GM12878 (cell line): Measurements from ENCODE around the gene SCNN1A. TPM values are rescaled to one million over a fixed set of nuclear protein-coding genes. Genes with fewer than 3 reads are reported as not detected.

Experiments used
- BACH1 ChIP-seq: fragments of 450-650 bp; IDR thresholded peaks from 2 replicates; pipeline ENCODE4 v1.6.1; 2017; ENCODE audit warnings: mild to moderate bottlenecking, borderline replicate concordance
- BMI1 ChIP-seq: fragments of 450-650 bp; IDR thresholded peaks from 2 replicates; pipeline ENCODE4 v1.6.1; 2016; ENCODE audit warnings: mild to moderate bottlenecking, moderate library complexity, borderline replicate concordance
- DPF2 ChIP-seq: fragments of 450-650 bp; IDR thresholded peaks from 2 replicates; pipeline ENCODE4 v1.6.1; 2017; ENCODE audit warnings: mild to moderate bottlenecking
- EED ChIP-seq: sonication (generic); IDR thresholded peaks from 2 replicates; pipeline ENCODE4 v1.6.1; 2016; ENCODE audit warnings: antibody characterized with exemption, low read depth
- GATAD2B ChIP-seq: fragments of 450-650 bp; conservative IDR thresholded peaks from 2 replicates; pipeline ENCODE4 v1.6.1; 2017; ENCODE audit warnings: low read depth, mild to moderate bottlenecking, moderate library complexity
- HDGF ChIP-seq: fragments of 450-650 bp; IDR thresholded peaks from 2 replicates; pipeline ENCODE4 v1.6.1; 2016; ENCODE audit warnings: antibody characterized with exemption
- IKZF1 ChIP-seq: fragments of 450-650 bp; conservative IDR thresholded peaks from 2 replicates; pipeline ENCODE4 v1.6.1; 2017; ENCODE audit warnings: antibody characterized with exemption, mild to moderate bottlenecking
- IRF4 ChIP-seq: IDR thresholded peaks from 2 replicates; pipeline ENCODE4 v1.6.1; 2011; ENCODE audit warnings: low read depth, low read length
- KDM1A ChIP-seq: fragments of 200-600 bp; sonication (generic); IDR thresholded peaks from 2 replicates; pipeline ENCODE4 v1.6.1; 2016; ENCODE audit warnings: borderline replicate concordance
- MEF2B ChIP-seq: fragments of 450-650 bp; IDR thresholded peaks from 2 replicates; pipeline ENCODE4 v1.6.1; 2018; ENCODE audit warnings: mild to moderate bottlenecking, moderate library complexity; ENCODE audit not compliant: partially characterized antibody, poor library complexity, severe bottlenecking
- MTA2 ChIP-seq: fragments of 450-650 bp; IDR thresholded peaks from 2 replicates; pipeline ENCODE4 v1.6.1; 2016; ENCODE audit warnings: low read depth, mild to moderate bottlenecking, moderate library complexity
- NBN ChIP-seq: fragments of 450-650 bp; IDR thresholded peaks from 2 replicates; pipeline ENCODE4 v1.6.1; 2016
- PKNOX1 ChIP-seq: fragments of 450-650 bp; IDR thresholded peaks from 2 replicates; pipeline ENCODE4 v1.6.1; 2016; ENCODE audit warnings: mild to moderate bottlenecking
- POLR2A ChIP-seq: IDR thresholded peaks from 2 replicates; pipeline ENCODE4 v1.6.1; 2011; ENCODE audit warnings: low read depth, mild to moderate bottlenecking, low read length
- POLR2AphosphoS5 ChIP-seq: IDR thresholded peaks from 2 replicates; pipeline ENCODE4 v1.6.1; 2011; ENCODE audit warnings: mild to moderate bottlenecking, low read length, inconsistent platforms
- RAD21 ChIP-seq: IDR thresholded peaks from 2 replicates; pipeline ENCODE4 v1.6.1; 2011; ENCODE audit warnings: mild to moderate bottlenecking, low read depth, low read length, moderate library complexity; ENCODE audit not compliant: insufficient read depth
- TCF12 ChIP-seq: IDR thresholded peaks from 2 replicates; pipeline ENCODE4 v1.6.1; 2011; ENCODE audit warnings: low read depth, mild to moderate bottlenecking, low read length
- polyA plus RNA-seq, 11 experiments: library from polyadenylated mRNA; depleted of rRNA in 4 of 11; unstranded in 6 of 11; stranded (reverse) in 5 of 11; fragments of >200 nt; fragmentation: Nextera tagmentation in 4 of 11; fragmentation: Illumina TruSeq in 1 of 11; extraction: Ambion mirVana in 4 of 11; extraction: Trizol in 1 of 11; gene quantifications; 1 replicate in 1 of 11; 2 replicates in 10 of 11; pipeline versions ENCODE4 v1.2.1 to v1.2.3, GENCODE V29; 2011 to 2016; ENCODE audit warnings: inconsistent platforms in 2 of 11, missing spikeins in 2 of 11, low read depth in 1 of 11
- total RNA-seq, 4 experiments: library from RNA; depleted of rRNA in 3 of 4; stranded (reverse); fragments of >200 nt in 3 of 4; fragmentation: Illumina TruSeq in 1 of 4; extraction: Trizol in 1 of 4; gene quantifications; 2 replicates each; pipeline versions ENCODE4 v1.2.1 to v1.2.3, GENCODE V29; 2013 to 2021
- TF ChIP-seq, protein P1 (sequence below): IDR thresholded peaks from 2 replicates; pipeline ENCODE4 v1.6.1; 2012; ENCODE audit warnings: improper control_type of control experiment, low read depth, low read length; ENCODE audit not compliant: insufficient replicate concordance
- TF ChIP-seq, protein P2 (sequence below): fragments of 450-650 bp; IDR thresholded peaks from 2 replicates; pipeline ENCODE4 v1.6.1; 2018; ENCODE audit warnings: mild to moderate bottlenecking, low read depth, moderate library complexity; ENCODE audit not compliant: partially characterized antibody
- TF ChIP-seq, protein P3 (sequence below), 3 experiments: IDR thresholded peaks in 2 of 3; conservative IDR thresholded peaks in 1 of 3; 2 replicates each; pipeline ENCODE4 v1.5.1; 2011; ENCODE audit warnings: low read depth in 3 of 3, low read length in 3 of 3, mild to moderate bottlenecking in 3 of 3, control low read depth in 2 of 3, moderate library complexity in 2 of 3, inconsistent platforms in 1 of 3, mixed read lengths in 1 of 3; ENCODE audit not compliant: control insufficient read depth in 2 of 3, insufficient read depth in 1 of 3; ENCODE audit errors: extremely low read depth in 1 of 3

SCNN1A gene
- total and polyA plus RNA-seq, 10 of the 15 experiments (the other 5 are each of a cell fraction or from before 2014, with no cell fraction given), result 0.14 to 0.69 TPM; not detected in 8

GRCh38 chr12:6323340-6323994 is 51.9 kb downstream of the SCNN1A start (continued):
- TF ChIP-seq, protein P1, sequence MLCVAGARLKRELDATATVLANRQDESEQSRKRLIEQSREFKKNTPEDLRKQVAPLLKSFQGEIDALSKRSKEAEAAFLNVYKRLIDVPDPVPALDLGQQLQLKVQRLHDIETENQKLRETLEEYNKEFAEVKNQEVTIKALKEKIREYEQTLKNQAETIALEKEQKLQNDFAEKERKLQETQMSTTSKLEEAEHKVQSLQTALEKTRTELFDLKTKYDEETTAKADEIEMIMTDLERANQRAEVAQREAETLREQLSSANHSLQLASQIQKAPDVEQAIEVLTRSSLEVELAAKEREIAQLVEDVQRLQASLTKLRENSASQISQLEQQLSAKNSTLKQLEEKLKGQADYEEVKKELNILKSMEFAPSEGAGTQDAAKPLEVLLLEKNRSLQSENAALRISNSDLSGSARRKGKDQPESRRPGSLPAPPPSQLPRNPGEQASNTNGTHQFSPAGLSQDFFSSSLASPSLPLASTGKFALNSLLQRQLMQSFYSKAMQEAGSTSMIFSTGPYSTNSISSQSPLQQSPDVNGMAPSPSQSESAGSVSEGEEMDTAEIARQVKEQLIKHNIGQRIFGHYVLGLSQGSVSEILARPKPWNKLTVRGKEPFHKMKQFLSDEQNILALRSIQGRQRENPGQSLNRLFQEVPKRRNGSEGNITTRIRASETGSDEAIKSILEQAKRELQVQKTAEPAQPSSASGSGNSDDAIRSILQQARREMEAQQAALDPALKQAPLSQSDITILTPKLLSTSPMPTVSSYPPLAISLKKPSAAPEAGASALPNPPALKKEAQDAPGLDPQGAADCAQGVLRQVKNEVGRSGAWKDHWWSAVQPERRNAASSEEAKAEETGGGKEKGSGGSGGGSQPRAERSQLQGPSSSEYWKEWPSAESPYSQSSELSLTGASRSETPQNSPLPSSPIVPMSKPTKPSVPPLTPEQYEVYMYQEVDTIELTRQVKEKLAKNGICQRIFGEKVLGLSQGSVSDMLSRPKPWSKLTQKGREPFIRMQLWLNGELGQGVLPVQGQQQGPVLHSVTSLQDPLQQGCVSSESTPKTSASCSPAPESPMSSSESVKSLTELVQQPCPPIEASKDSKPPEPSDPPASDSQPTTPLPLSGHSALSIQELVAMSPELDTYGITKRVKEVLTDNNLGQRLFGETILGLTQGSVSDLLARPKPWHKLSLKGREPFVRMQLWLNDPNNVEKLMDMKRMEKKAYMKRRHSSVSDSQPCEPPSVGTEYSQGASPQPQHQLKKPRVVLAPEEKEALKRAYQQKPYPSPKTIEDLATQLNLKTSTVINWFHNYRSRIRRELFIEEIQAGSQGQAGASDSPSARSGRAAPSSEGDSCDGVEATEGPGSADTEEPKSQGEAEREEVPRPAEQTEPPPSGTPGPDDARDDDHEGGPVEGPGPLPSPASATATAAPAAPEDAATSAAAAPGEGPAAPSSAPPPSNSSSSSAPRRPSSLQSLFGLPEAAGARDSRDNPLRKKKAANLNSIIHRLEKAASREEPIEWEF, result peak; percentile 71
- TF ChIP-seq BMI1 (0 out of 2 replicates have a peak, but pooled peaks have one; percentile 39), IKZF1 (peak; percentile 97), GATAD2B (peak; percentile 69), EED (peak; percentile 78), RAD21 (peak; percentile 34), MEF2B (peak; percentile 97), DPF2 (peak; percentile 71), NBN (peak; percentile 68), POLR2A (0 out of 2 replicates have a peak, but pooled peaks have one; percentile 18), HDGF (peak; percentile 62), PKNOX1 (peak; percentile 14; the same call in 1 of the 2 replicates), TCF12 (0 out of 2 replicates have a peak, but pooled peaks have one; percentile 27), BACH1 (peak; percentile 94; the same call in 1 of the 2 replicates), IRF4 (0 out of 2 replicates have a peak, but pooled peaks have one; percentile 8), POLR2AphosphoS5 (no peak), MTA2 (peak; percentile 34; the same call in 1 of the 2 replicates), KDM1A (no peak)
- TF ChIP-seq, protein P2, sequence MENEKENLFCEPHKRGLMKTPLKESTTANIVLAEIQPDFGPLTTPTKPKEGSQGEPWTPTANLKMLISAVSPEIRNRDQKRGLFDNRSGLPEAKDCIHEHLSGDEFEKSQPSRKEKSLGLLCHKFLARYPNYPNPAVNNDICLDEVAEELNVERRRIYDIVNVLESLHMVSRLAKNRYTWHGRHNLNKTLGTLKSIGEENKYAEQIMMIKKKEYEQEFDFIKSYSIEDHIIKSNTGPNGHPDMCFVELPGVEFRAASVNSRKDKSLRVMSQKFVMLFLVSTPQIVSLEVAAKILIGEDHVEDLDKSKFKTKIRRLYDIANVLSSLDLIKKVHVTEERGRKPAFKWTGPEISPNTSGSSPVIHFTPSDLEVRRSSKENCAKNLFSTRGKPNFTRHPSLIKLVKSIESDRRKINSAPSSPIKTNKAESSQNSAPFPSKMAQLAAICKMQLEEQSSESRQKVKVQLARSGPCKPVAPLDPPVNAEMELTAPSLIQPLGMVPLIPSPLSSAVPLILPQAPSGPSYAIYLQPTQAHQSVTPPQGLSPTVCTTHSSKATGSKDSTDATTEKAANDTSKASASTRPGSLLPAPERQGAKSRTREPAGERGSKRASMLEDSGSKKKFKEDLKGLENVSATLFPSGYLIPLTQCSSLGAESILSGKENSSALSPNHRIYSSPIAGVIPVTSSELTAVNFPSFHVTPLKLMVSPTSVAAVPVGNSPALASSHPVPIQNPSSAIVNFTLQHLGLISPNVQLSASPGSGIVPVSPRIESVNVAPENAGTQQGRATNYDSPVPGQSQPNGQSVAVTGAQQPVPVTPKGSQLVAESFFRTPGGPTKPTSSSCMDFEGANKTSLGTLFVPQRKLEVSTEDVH, result peak; percentile 36
- TF ChIP-seq, protein P3, sequence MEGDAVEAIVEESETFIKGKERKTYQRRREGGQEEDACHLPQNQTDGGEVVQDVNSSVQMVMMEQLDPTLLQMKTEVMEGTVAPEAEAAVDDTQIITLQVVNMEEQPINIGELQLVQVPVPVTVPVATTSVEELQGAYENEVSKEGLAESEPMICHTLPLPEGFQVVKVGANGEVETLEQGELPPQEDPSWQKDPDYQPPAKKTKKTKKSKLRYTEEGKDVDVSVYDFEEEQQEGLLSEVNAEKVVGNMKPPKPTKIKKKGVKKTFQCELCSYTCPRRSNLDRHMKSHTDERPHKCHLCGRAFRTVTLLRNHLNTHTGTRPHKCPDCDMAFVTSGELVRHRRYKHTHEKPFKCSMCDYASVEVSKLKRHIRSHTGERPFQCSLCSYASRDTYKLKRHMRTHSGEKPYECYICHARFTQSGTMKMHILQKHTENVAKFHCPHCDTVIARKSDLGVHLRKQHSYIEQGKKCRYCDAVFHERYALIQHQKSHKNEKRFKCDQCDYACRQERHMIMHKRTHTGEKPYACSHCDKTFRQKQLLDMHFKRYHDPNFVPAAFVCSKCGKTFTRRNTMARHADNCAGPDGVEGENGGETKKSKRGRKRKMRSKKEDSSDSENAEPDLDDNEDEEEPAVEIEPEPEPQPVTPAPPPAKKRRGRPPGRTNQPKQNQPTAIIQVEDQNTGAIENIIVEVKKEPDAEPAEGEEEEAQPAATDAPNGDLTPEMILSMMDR (IDR thresholded peaks at IDR 0.05 in 2 of 3, conservative IDR thresholded peaks at IDR 0.05 in 1 of 3; ENCODE audit: control insufficient read depth in 2 of 3, extremely low read depth in 1 of 3, insufficient read depth in 1 of 3, low read depth in 3 of 3, low read length in 3 of 3), result peak; percentile 38 to 45 (median 45); a peak in 5 of 6 replicates
